Panc1 (cell line): ENCODE results near the gene TRABD2B.

Source experiments
- CTCF ChIP-seq: fragments of 450-650 bp; IDR thresholded peaks from 2 replicates; pipeline ENCODE4 v1.5.1; 2017; ENCODE audit warnings: mild to moderate bottlenecking
- POLR2AphosphoS5 ChIP-seq: IDR thresholded peaks from 2 replicates; pipeline ENCODE4 v1.6.1; 2012; ENCODE audit warnings: mild to moderate bottlenecking, low read depth, low read length, moderate library complexity
- TCF7L2 ChIP-seq: IDR thresholded peaks from 2 replicates; pipeline ENCODE4 v1.6.1; 2011; ENCODE audit warnings: mild to moderate bottlenecking, low read depth, low read length, inconsistent platforms
- TF ChIP-seq, protein P1 (sequence below), 2 experiments: IDR thresholded peaks; 2 replicates each; pipeline ENCODE4 v1.6.1; 2011 to 2012; ENCODE audit warnings: low read depth in 2 of 2, control low read depth in 1 of 2, low read length in 1 of 2, mild to moderate bottlenecking in 1 of 2, moderate library complexity in 1 of 2; ENCODE audit not compliant: insufficient read depth in 1 of 2

- TF ChIP-seq CTCF (no peak), POLR2AphosphoS5 (no peak), TCF7L2 (no peak)
- TF ChIP-seq, protein P1, sequence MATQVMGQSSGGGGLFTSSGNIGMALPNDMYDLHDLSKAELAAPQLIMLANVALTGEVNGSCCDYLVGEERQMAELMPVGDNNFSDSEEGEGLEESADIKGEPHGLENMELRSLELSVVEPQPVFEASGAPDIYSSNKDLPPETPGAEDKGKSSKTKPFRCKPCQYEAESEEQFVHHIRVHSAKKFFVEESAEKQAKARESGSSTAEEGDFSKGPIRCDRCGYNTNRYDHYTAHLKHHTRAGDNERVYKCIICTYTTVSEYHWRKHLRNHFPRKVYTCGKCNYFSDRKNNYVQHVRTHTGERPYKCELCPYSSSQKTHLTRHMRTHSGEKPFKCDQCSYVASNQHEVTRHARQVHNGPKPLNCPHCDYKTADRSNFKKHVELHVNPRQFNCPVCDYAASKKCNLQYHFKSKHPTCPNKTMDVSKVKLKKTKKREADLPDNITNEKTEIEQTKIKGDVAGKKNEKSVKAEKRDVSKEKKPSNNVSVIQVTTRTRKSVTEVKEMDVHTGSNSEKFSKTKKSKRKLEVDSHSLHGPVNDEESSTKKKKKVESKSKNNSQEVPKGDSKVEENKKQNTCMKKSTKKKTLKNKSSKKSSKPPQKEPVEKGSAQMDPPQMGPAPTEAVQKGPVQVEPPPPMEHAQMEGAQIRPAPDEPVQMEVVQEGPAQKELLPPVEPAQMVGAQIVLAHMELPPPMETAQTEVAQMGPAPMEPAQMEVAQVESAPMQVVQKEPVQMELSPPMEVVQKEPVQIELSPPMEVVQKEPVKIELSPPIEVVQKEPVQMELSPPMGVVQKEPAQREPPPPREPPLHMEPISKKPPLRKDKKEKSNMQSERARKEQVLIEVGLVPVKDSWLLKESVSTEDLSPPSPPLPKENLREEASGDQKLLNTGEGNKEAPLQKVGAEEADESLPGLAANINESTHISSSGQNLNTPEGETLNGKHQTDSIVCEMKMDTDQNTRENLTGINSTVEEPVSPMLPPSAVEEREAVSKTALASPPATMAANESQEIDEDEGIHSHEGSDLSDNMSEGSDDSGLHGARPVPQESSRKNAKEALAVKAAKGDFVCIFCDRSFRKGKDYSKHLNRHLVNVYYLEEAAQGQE (IDR thresholded peaks at IDR 0.05; ENCODE audit: insufficient read depth in 1 of 2, low read depth in 2 of 2, low read length in 1 of 2), result no peak
Observed at GRCh38 chr1:47906527-47907176, 90.5 kb downstream of the TRABD2B start.
